GM23248 (cell line): ENCODE data around the gene PRDX6.

Experiments used
- EZH2 ChIP-seq: fragments of 200-600 bp; sonication (generic); IDR thresholded peaks from 2 replicates; pipeline ENCODE4 v1.6.1; 2018; ENCODE audit warnings: antibody characterized with exemption, mild to moderate bottlenecking; ENCODE audit not compliant: insufficient read depth, poor library complexity, severe bottlenecking
- EZH2phosphoT487 ChIP-seq: fragments of 200-600 bp; sonication (generic); IDR thresholded peaks from 2 replicates; pipeline ENCODE4 v1.6.1; 2018; ENCODE audit warnings: antibody characterized with exemption, moderate library complexity, mild to moderate bottlenecking, low read depth; ENCODE audit not compliant: insufficient read depth

DNA sequence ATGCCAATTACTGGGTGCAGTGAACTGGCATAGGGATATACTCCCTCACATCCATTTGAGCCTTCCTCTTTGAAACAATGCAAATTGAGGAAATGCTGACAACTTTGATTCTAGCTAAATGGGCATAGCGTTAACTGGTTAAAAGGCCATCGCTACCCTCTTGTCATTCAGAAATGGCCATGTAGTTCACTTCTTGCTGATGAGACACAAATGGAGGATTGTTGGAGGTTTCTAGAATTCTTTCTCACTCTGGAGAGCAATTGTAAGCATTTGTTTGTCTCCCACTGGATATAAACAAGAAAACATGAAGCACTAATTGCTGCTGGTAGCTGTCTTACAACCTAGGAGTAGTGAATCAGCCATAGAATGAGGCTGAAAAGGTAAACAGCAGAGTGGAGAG, 14.4 kb downstream of the PRDX6 start:
- no peak for TF ChIP-seq EZH2phosphoT487
- no peak for TF ChIP-seq EZH2
